Cardiac muscle cell (in vitro differentiated cells and primary cell): ENCODE results near the gene CLASP1. TPM values are rescaled to one million over a fixed set of nuclear protein-coding genes. Genes with fewer than 3 reads are reported as not detected.
"Not testable (repeated sequence)": the region's sequence is repeated elsewhere in the genome, so short reads cannot be mapped to it uniquely, and the experiment has no call there.

Source experiments
- DNase-seq, 2 donors: peaks; one replicate each; pipeline versions ENCODE4 v3.0.0 to v3.0.0-alpha.2; 2010 to 2017; ENCODE audit warnings: low read depth in 1 of 2, low spot score in 1 of 2
- H3K27ac ChIP-seq: fragments of 200-600 bp; sonication (generic); 2 replicates; pipeline ENCODE4 v1.5.1; 2016
- H3K27me3 ChIP-seq: fragments of 200-600 bp; sonication (generic); 2 replicates; pipeline ENCODE4 v1.6.0; 2016; ENCODE audit warnings: control low read depth
- H3K36me3 ChIP-seq: fragments of 200-600 bp; sonication (generic); 2 replicates; pipeline ENCODE4 v1.5.1; 2016; ENCODE audit warnings: control low read depth
- H3K4me1 ChIP-seq: fragments of 200-600 bp; sonication (generic); 2 replicates; pipeline ENCODE4 v1.8.1; 2017; ENCODE audit warnings: low read depth, mild to moderate bottlenecking, mixed run types
- H3K4me3 ChIP-seq: fragments of 200-600 bp; sonication (generic); 2 replicates; pipeline ENCODE4 v1.5.1; 2016; ENCODE audit warnings: mild to moderate bottlenecking
- H3K9me3 ChIP-seq: fragments of 200-600 bp; sonication (generic); 2 replicates; pipeline ENCODE4 v1.5.1; 2017; ENCODE audit warnings: low read depth, mild to moderate bottlenecking, control low read depth
- CTCF ChIP-seq: IDR thresholded peaks from 2 replicates; pipeline ENCODE4 v1.5.1; 2012; ENCODE audit warnings: low read depth, mild to moderate bottlenecking, low read length
- polyA plus RNA-seq: library from polyadenylated mRNA; unstranded; fragments of >200 nt; fragmentation: Nextera tagmentation; extraction: Ambion mirVana; gene quantifications from 2 replicates; pipeline ENCODE4 v1.2.1, GENCODE V29; 2016
- total RNA-seq: library from RNA; depleted of rRNA; stranded (reverse); fragments of >200 nt; gene quantifications from 2 replicates; pipeline ENCODE4 v1.2.3, GENCODE V29; 2016

The CLASP1 gene
- total and polyA plus RNA-seq, 2 experiments from 2014 or later: 24.8 to 53.0 TPM

- Histone ChIP-seq H3K4me1 (no peaks in the 10 kb centered on the region), H3K4me3 (no peak overlapping the region), H3K27me3 (no peaks in the 10 kb centered on the region), H3K27ac (no peak overlapping the region), H3K9me3 (no peaks in the 10 kb centered on the region), H3K36me3 (peaks cover 10% of the 10 kb centered on the region)
- TF ChIP-seq CTCF: no peak
- DNase-seq: no peak
Measured at GRCh38 chr2:121335294-121336290, 313.7 kb downstream of the CLASP1 start.

DNA sequence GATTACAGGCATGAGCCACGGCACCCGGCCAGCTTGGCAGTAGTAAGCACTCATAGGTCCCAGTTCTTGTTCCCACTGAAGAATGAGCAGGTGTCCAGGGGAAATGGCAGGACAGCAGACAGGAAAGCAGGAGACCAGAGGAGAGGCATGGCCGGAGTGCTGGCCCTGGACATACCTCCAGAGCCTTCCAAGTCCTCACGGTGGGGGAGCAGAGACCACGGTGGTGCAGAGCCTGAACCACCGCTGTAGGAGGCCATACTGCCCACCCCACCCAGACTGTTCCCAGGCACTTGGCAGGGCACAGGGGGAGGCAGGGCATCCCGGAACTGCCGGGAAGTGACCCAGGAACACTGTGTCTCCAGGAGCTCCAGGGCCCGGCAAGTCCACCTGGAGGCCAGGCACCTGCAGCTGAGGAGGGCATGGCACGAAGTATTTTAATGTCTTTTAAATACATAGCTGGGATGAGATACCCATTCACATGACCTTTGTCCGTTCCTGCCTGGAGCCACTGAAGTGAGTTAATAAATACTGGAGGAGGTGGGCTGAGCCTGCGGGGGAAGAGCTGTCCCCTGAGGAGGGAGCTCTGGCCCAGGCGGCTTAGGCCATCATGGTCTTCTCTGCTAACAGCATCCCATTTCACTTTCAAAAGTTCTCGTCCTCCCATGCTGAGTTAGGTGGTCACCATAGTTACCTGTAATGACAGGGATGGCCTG is 314.5 kb downstream of the CLASP1 start:
- no peak for TF ChIP-seq CTCF
- no peaks in the 10 kb centered on the region for H3K4me1 ChIP-seq
- no peaks in the 10 kb centered on the region for H3K27me3 ChIP-seq
- no peak for DNase-seq
- no peak overlapping the region for H3K27ac ChIP-seq
- no peak overlapping the region for H3K4me3 ChIP-seq
- H3K36me3 ChIP-seq: peaks cover 4% of the 10 kb centered on the region
- H3K9me3 ChIP-seq: no peaks in the 10 kb centered on the region

DNA sequence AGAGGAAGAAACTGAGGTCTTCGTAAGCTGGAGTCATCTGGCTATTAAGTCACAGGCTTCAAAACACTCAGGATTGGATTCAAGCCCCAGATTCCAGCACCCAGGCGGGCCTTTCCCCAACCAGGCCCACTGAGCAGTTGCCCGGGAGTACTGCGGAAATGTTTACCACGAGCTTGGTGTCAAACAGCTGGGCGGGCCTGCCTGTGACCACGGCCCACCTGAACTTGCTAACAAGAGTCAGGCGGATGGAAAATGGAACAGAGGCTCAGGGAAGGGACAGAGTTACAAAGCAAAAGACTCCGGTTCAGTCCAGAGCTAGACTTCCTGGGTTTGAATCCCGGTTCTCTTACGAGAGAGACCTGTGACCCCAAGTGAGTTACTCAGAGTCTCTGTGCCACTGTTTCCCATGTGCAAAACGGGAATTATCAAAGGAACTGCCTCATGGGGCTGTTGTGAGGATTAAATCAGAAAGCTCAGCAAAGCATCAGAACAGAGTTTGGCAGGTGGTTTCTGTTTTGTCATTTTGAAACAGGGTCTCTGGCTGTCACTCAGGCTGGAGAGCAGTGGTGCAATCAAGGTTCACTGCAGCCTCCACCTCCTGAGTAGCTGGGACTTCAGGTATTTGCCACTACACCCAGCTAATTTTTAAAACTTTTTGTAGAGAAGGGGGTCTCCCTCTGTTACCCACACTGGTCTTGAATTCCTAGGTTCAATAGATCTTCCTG is 315.3 kb downstream of the CLASP1 start:
- DNase-seq: no peak
- Histone ChIP-seq H3K9me3 (no peaks in the 10 kb centered on the region), H3K27me3 (no peaks in the 10 kb centered on the region), H3K36me3 (peaks cover 3% of the 10 kb centered on the region), H3K27ac (no peak overlapping the region), H3K4me3 (no peak overlapping the region), H3K4me1 (no peaks in the 10 kb centered on the region)
- no peak for TF ChIP-seq CTCF

- Histone ChIP-seq H3K4me1 (no peaks in the 10 kb centered on the region), H3K27me3 (no peaks in the 10 kb centered on the region), H3K9me3 (no peaks in the 10 kb centered on the region), H3K27ac (no peak overlapping the region), H3K36me3 (peaks cover 2% of the 10 kb centered on the region), H3K4me3 (no peak overlapping the region)
- TF ChIP-seq CTCF: no peak
- DNase-seq: no peak
Measured at GRCh38 chr2:121333231-121333630, 316.0 kb downstream of the CLASP1 start.

DNA sequence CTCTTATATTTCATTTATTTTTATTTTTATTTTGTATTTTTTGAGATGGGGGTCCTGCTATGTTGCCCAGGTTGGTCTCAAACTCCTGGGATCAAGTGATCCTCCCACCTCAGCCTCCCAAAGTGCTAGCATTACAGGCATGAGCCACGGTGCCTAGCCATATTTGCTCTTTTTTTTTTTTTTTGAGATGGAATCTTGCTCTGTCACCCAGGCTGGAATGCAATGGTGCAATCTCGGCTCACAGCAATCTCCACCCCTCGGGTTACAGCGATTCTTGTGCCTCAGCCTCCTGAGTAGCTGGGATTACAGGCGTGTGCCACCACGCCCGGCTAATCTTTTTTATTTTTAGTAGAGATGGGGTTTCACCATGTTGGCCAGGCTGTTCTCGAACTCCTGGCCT is 317.9 kb downstream of the CLASP1 start:
- H3K4me3 ChIP-seq, DNase-seq, H3K9me3 ChIP-seq, H3K27me3 ChIP-seq, H3K36me3 ChIP-seq, H3K4me1 ChIP-seq, H3K27ac ChIP-seq: not testable (repeated sequence)
